GM21619 (cell line): ENCODE results near the gene PIP5KL1.

Experiments used
- ATAC-seq: cut with Tn5 transposase; IDR thresholded peaks from one replicate; pipeline ENCODE4 v1.9.1; 2021; ENCODE audit not compliant: unreplicated experiment

PIP5KL1 gene

GRCh38 chr9:127968700-127969383, 38.3 kb upstream of the PIP5KL1 start:
- ATAC-seq, result no peak

GRCh38 chr9:127968042-127968441, 37.5 kb upstream of the PIP5KL1 start:
- ATAC-seq, result no peak

GRCh38 chr9:127967151-127967809, 36.7 kb upstream of the PIP5KL1 start:
- no peak for ATAC-seq

GRCh38 chr9:127966416-127967150, 36.0 kb upstream of the PIP5KL1 start:
- no peak for ATAC-seq

- ATAC-seq, result no peak
Measured at GRCh38 chr9:127965953-127966352, 35.4 kb upstream of the PIP5KL1 start.

GRCh38 chr9:127963359-127964064, 32.9 kb upstream of the PIP5KL1 start:
- ATAC-seq, result no peak

GRCh38 chr9:127963041-127963358, 32.4 kb upstream of the PIP5KL1 start:
- ATAC-seq, result no peak

- no peak for ATAC-seq
Measured at GRCh38 chr9:127962278-127962677, 31.7 kb upstream of the PIP5KL1 start.

- ATAC-seq, result no peak
Measured at GRCh38 chr9:127961613-127962155, 31.1 kb upstream of the PIP5KL1 start.

GRCh38 chr9:127961155-127961490, 30.5 kb upstream of the PIP5KL1 start:
- no peak for ATAC-seq

GRCh38 chr9:127960410-127961154, 30.0 kb upstream of the PIP5KL1 start:
- ATAC-seq, result no peak

- ATAC-seq, result no peak
Measured at GRCh38 chr9:127959841-127960409, 29.3 kb upstream of the PIP5KL1 start.

GRCh38 chr9:127959398-127959797, 28.8 kb upstream of the PIP5KL1 start:
- no peak for ATAC-seq

- no peak for ATAC-seq
Measured at GRCh38 chr9:127958728-127959127, 28.2 kb upstream of the PIP5KL1 start.

GRCh38 chr9:127955294-127956015, 24.9 kb upstream of the PIP5KL1 start:
- ATAC-seq, result peak; percentile 66

- no peak for ATAC-seq
Measured at GRCh38 chr9:127954831-127955293, 24.3 kb upstream of the PIP5KL1 start.

- ATAC-seq, result no peak
Measured at GRCh38 chr9:127953768-127954505, 23.4 kb upstream of the PIP5KL1 start.

GRCh38 chr9:127953154-127953553, 22.6 kb upstream of the PIP5KL1 start:
- ATAC-seq, result no peak
